Embryonic facial prominence (tissue), 1 donor: ENCODE data around the gene CATSPERB.
"Not testable (repeated sequence)": the region's sequence is repeated elsewhere in the genome, so short reads cannot be mapped to it uniquely, and the experiment has no call there.

Experiments used
- DNase-seq: peaks from one replicate; pipeline ENCODE4 v3.0.0-alpha.2; 2016; ENCODE audit errors: extremely low spot score

Gene CATSPERB

GRCh38 chr14:91737619-91738018 is 5.7 kb upstream of the CATSPERB start:
- no peak for DNase-seq

- no peak for DNase-seq
These were observed 1.1 kb upstream of the CATSPERB start for GRCh38 chr14:91732859-91733477.

- DNase-seq, result no peak
These were observed 553 bp upstream of the CATSPERB start for GRCh38 chr14:91732439-91732838.

- no peak for DNase-seq
These were observed 868 bp downstream of the CATSPERB start for GRCh38 chr14:91731018-91731417.

- DNase-seq, result no peak
These were observed 2.1 kb downstream of the CATSPERB start for GRCh38 chr14:91729756-91730155.

GRCh38 chr14:91728616-91729183 is 3.2 kb downstream of the CATSPERB start:
- no peak for DNase-seq

- no peak for DNase-seq
These were observed 4.8 kb downstream of the CATSPERB start for GRCh38 chr14:91727121-91727520.

GRCh38 chr14:91723501-91723900 is 8.4 kb downstream of the CATSPERB start:
- no peak for DNase-seq

- DNase-seq, result no peak
These were observed 9.5 kb downstream of the CATSPERB start for GRCh38 chr14:91722386-91722785.

- no peak for DNase-seq
These were observed 12.0 kb downstream of the CATSPERB start for GRCh38 chr14:91719839-91720238.

GRCh38 chr14:91716999-91717398 is 14.9 kb downstream of the CATSPERB start:
- DNase-seq, result no peak

- no peak for DNase-seq
These were observed 17.1 kb downstream of the CATSPERB start for GRCh38 chr14:91714805-91715204.

GRCh38 chr14:91708795-91709194 is 23.1 kb downstream of the CATSPERB start:
- DNase-seq, result no peak

GRCh38 chr14:91706996-91707395 is 24.9 kb downstream of the CATSPERB start:
- no peak for DNase-seq

GRCh38 chr14:91694643-91695042 is 37.2 kb downstream of the CATSPERB start:
- DNase-seq, result no peak

GRCh38 chr14:91693346-91693745 is 38.5 kb downstream of the CATSPERB start:
- DNase-seq, result no peak

- no peak for DNase-seq
These were observed 39.8 kb downstream of the CATSPERB start for GRCh38 chr14:91692075-91692474.

GRCh38 chr14:91689608-91690007 is 42.3 kb downstream of the CATSPERB start:
- DNase-seq, result no peak

- DNase-seq, result not testable (repeated sequence)
These were observed 44.5 kb downstream of the CATSPERB start for GRCh38 chr14:91687436-91687835.

- no peak for DNase-seq
These were observed 46.3 kb downstream of the CATSPERB start for GRCh38 chr14:91685600-91685999.

- no peak for DNase-seq
These were observed 49.9 kb downstream of the CATSPERB start for GRCh38 chr14:91681893-91682563.

GRCh38 chr14:91681118-91681517 is 50.8 kb downstream of the CATSPERB start:
- DNase-seq, result no peak

GRCh38 chr14:91679273-91679672 is 52.6 kb downstream of the CATSPERB start:
- DNase-seq, result no peak
